ENCODE results near the gene TTC31. TPM values are rescaled to one million over a fixed set of nuclear protein-coding genes. Genes with fewer than 3 reads are reported as not detected.
A peak's percentile ranks its signal among the peaks of the same experiment; 100 is the strongest.

TTC31 gene
- total RNA-seq, 4 donors from 2014 or later: 20.4 to 45.5 (median 27.4) TPM

GRCh38 chr2:74498500-74499266, 15.8 kb downstream of the TTC31 start:
- no peak for TF ChIP-seq EP300 (IDR thresholded peaks at IDR 0.05)
- no peak overlapping the region for H3K27ac ChIP-seq
- peaks cover 45% of the 10 kb centered on the region for H3K4me1 ChIP-seq
- WGBS: 2% methylated on average over 41 of the region's 41 CpGs
- peaks cover 8% of the 10 kb centered on the region for H3K36me3 ChIP-seq
- H3K9me3 ChIP-seq: no peaks in the 10 kb centered on the region
- H3K4me3 ChIP-seq: peak overlapping the region; percentile 46
- peaks cover 61% of the 10 kb centered on the region for H3K27me3 ChIP-seq
- no peak for DNase-seq (ENCODE audit: low spot score in 2 of 2)

DNA sequence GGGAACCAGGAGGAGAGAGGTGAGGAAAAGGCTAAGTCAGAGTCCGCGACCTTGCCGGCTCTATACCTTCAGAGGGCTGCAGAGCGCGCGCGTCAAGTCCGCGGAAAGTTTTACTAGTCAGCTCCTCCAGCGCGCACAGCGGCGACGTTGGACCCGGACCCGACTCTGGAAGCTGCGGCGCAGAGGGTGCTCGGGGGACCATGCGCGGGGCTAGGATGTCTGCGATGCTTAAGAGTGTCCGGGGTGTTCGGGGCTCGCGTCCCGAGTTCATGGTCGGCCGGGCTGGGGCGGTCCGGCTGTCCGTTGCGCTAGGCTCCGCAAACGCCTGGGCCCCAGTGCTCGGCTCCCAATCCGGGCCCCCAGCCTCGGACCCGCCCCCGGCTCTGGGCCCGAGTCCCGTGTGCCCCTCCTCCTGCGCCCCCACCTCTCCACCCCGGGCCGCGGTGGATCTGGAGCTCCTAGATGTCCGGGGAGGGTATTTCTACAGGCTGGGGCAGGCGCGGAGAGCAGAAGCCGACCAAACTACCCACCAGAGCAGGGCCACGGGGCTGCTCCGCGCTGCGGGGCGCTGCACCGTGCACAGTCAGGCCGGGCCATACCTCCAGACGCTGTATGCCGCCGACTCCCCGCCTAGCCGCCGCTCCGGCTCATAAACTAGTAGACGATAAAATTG, 16.5 kb downstream of the TTC31 start, which contains the start of gene LBX2:
Gene LBX2, minus strand, starts transcription at position 337 of the 673 bp plus-strand sequence. Its CDS starts 66 bp downstream, at position 271.
- peak within 1 kb of the TSS; percentile 46 for H3K4me3 ChIP-seq
- no peak for TF ChIP-seq EP300 (IDR thresholded peaks at IDR 0.05)
- peaks cover 61% of the 10 kb centered on the region for H3K27me3 ChIP-seq
- 0% methylated on average over 15 of the region's 65 CpGs for WGBS
- peaks cover under 1% of the 10 kb centered on the region for H3K36me3 ChIP-seq
- peaks cover 51% of the 10 kb centered on the region for H3K4me1 ChIP-seq
- no peak within 1 kb of the TSS for H3K27ac ChIP-seq
- DNase-seq (ENCODE audit: low spot score in 2 of 2): no peak
- H3K9me3 ChIP-seq: no peaks in the 10 kb centered on the region

DNA sequence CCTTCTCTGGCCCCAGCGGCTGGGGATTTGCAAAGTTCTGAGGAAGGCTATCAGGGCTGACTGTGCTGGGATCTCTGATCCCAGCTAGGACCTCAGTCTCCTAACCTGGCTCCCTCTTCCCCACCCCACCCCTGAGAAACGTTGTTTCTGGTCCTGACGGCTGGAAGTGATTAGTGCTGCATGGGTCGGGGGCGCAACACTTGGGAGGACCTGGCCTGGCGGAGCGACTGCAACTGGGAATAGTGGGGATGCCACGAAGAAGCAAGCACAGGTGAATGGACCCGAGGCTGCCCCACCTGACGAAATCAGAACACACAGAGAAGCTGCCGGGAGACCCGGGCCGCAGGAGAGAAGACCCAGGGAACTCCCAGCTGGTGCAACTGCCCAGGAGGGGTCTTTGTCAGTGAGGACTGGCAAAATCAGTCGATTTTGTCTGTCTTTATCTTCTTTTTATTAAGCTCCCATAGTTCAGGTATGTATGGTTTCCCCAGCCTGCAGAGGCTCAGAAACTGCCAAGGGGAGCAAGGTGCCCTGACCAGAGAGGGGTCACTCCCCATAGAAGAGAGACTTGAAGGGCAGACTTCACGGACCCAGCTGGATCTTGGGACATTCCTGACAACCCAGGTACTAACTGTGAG, 17.2 kb downstream of the TTC31 start:
- H3K4me3 ChIP-seq: no peak overlapping the region
- no peak for DNase-seq (ENCODE audit: low spot score in 2 of 2)
- peaks cover 7% of the 10 kb centered on the region for H3K36me3 ChIP-seq
- TF ChIP-seq POLR2A (IDR thresholded peaks at IDR 0.05): no peak
- no peak for TF ChIP-seq EP300 (IDR thresholded peaks at IDR 0.05)
- TF ChIP-seq CTCF (IDR thresholded peaks at IDR 0.05): no peak
- no peak for TF ChIP-seq POLR2AphosphoS5 (IDR thresholded peaks at IDR 0.05)
- H3K9me3 ChIP-seq: no peaks in the 10 kb centered on the region
- H3K27me3 ChIP-seq: peaks cover 61% of the 10 kb centered on the region
- 63% methylated on average over 6 of the region's 15 CpGs for WGBS
- no peak overlapping the region for H3K27ac ChIP-seq
- peaks cover 56% of the 10 kb centered on the region for H3K4me1 ChIP-seq

DNA sequence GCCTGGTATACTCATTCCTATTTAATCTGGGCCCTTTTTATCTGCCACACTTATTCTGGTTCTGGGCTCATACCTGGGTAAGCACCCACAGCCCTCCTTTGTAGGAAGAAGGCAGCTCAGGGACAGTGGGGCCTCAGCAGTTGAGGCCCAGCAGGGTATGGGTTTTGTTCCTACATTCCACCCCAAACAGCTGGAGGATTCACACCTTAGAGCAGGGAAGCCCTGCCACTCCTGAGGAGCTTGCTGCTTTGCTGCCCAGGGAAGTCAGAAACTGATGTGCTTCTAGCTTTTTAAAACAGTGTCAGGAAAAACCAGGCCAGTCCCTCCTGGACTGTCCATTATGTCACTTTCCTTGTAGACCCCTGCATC, 17.7 kb downstream of the TTC31 start:
- H3K4me1 ChIP-seq: peaks cover 61% of the 10 kb centered on the region
- TF ChIP-seq POLR2AphosphoS5 (IDR thresholded peaks at IDR 0.05) (no peak), EP300 (IDR thresholded peaks at IDR 0.05) (no peak), POLR2A (IDR thresholded peaks at IDR 0.05) (no peak), CTCF (IDR thresholded peaks at IDR 0.05) (no peak)
- H3K27ac ChIP-seq: no peak overlapping the region
- peaks cover 12% of the 10 kb centered on the region for H3K36me3 ChIP-seq
- no peak overlapping the region for H3K4me3 ChIP-seq
- no peaks in the 10 kb centered on the region for H3K9me3 ChIP-seq
- H3K27me3 ChIP-seq: peaks cover 61% of the 10 kb centered on the region
- DNase-seq (ENCODE audit: low spot score in 2 of 2): no peak

GRCh38 chr2:74501335-74502071, 18.6 kb downstream of the TTC31 start:
- no peak for TF ChIP-seq POLR2AphosphoS5 (IDR thresholded peaks at IDR 0.05)
- Histone ChIP-seq H3K4me3 (no peak overlapping the region), H3K27ac (no peak overlapping the region), H3K27me3 (peaks cover 61% of the 10 kb centered on the region), H3K36me3 (peaks cover 16% of the 10 kb centered on the region), H3K4me1 (peaks cover 70% of the 10 kb centered on the region), H3K9me3 (no peaks in the 10 kb centered on the region)
- no peak for DNase-seq (ENCODE audit: low spot score in 2 of 2)
- WGBS: 80% methylated on average over 18 of the region's 18 CpGs

- H3K27ac ChIP-seq: peak overlapping the region; percentile 81
- WGBS: 26% methylated on average over 30 of the region's 32 CpGs
- H3K36me3 ChIP-seq: peaks cover 16% of the 10 kb centered on the region
- peak overlapping the region; percentile 58 for H3K4me3 ChIP-seq
- peaks cover 76% of the 10 kb centered on the region for H3K4me1 ChIP-seq
- peaks cover 59% of the 10 kb centered on the region for H3K27me3 ChIP-seq
- H3K9me3 ChIP-seq: no peaks in the 10 kb centered on the region
- no peak for TF ChIP-seq EP300 (IDR thresholded peaks at IDR 0.05)
- TF ChIP-seq POLR2AphosphoS5 (IDR thresholded peaks at IDR 0.05): no peak
- no peak for TF ChIP-seq CTCF (IDR thresholded peaks at IDR 0.05)
- TF ChIP-seq POLR2A (IDR thresholded peaks at IDR 0.05): no peak
- no peak for DNase-seq (ENCODE audit: low spot score in 2 of 2)
Observed at GRCh38 chr2:74502147-74502719, 19.4 kb downstream of the TTC31 start.

Data from suprapubic skin (tissue), 4 donors.